Measurements from ENCODE around the gene CHST7.
A peak's percentile ranks its signal among the peaks of the same experiment; 100 is the strongest.

CHST7 gene

GRCh38 chrX:46582325-46582724, 8.8 kb downstream of the CHST7 start:
- H3K27me3 ChIP-seq: no peaks in the 10 kb centered on the region
- no peak overlapping the region for H3K27ac ChIP-seq

DNA sequence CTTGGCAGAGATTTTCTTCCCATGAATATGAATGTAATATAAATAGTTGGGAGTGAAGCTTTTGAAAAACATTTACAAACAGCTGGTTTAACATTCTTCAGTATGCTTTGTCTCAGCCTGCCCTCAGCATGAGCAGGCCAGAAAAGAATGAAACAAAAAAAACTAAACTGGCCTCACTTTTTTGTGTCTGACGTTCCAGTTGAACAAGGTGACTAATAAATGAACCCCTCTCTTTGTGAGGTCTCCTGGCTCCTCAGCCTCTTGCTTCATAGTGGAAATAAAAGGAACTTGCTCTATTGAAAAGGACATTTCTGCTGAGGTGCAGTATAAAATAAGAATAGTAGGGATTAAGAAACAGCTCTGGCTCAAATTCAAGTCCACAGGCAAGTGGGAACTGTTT, 9.4 kb downstream of the CHST7 start:
- Histone ChIP-seq H3K27ac (no peak overlapping the region), H3K36me3 (no peaks in the 10 kb centered on the region), H3K4me1 (ENCODE audit: control insufficient read depth in 1 of 2, insufficient read depth in 1 of 2, low read depth in 1 of 2, low read length in 1 of 2) (peaks cover 3 to 4% of the 10 kb centered on the region in 2 experiments), H3K9me3 (no peaks in the 10 kb centered on the region), H3K27me3 (no peaks in the 10 kb centered on the region), H3K4me3 (ENCODE audit: low read depth in 1 of 2, low read length in 1 of 2) (no peak overlapping the region)
- TF ChIP-seq CTCF (IDR thresholded peaks at IDR 0.05): no peak

More at GRCh38 chrX:46582325-46582724, 8.8 kb downstream of the CHST7 start:
- Histone ChIP-seq H3K4me3 (ENCODE audit: low read depth in 1 of 2, low read length in 1 of 2) (no peak overlapping the region), H3K36me3 (no peaks in the 10 kb centered on the region), H3K9me3 (no peaks in the 10 kb centered on the region), H3K4me1 (ENCODE audit: control insufficient read depth in 1 of 2, insufficient read depth in 1 of 2, low read depth in 1 of 2, low read length in 1 of 2) (no peaks in the 10 kb centered on the region)
- TF ChIP-seq CTCF (IDR thresholded peaks at IDR 0.05): no peak

GRCh38 chrX:46584736-46585135, 11.2 kb downstream of the CHST7 start:
- H3K4me3 ChIP-seq (ENCODE audit: low read depth in 1 of 2, low read length in 1 of 2): no peak overlapping the region
- H3K27me3 ChIP-seq: no peaks in the 10 kb centered on the region
- no peak overlapping the region for H3K27ac ChIP-seq
- H3K9me3 ChIP-seq: no peaks in the 10 kb centered on the region
- peaks cover 9 to 10% of the 10 kb centered on the region in 2 experiments for H3K4me1 ChIP-seq (ENCODE audit: control insufficient read depth in 1 of 2, insufficient read depth in 1 of 2, low read depth in 1 of 2, low read length in 1 of 2)
- TF ChIP-seq CTCF (IDR thresholded peaks at IDR 0.05): no peak
- H3K36me3 ChIP-seq: no peaks in the 10 kb centered on the region

DNA sequence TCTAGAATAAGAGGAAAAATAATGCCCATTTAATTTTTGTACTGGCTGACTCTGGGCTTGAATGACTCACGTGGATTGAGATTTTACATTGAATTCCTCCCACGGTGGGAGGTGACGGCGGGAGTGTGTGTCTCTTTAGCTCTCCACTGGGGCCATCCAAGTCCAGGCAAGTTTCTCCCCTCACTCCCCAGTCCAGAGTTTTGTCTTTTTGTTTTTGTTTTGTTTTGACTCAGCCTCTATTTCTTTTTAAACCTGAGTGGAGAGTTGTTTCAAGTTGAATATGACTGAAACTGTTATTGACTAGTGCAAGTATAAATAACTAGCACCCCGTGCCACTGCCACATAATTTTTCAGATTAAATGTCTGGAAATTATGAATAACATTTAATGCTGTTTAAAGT, 13.6 kb downstream of the CHST7 start:
- H3K27me3 ChIP-seq: no peaks in the 10 kb centered on the region
- H3K4me1 ChIP-seq (ENCODE audit: control insufficient read depth in 1 of 2, insufficient read depth in 1 of 2, low read depth in 1 of 2, low read length in 1 of 2): peaks cover 9 to 10% of the 10 kb centered on the region in 2 experiments
- H3K27ac ChIP-seq: peak overlapping the region; percentile 71
- no peak overlapping the region for H3K4me3 ChIP-seq (ENCODE audit: low read depth in 1 of 2, low read length in 1 of 2)
- TF ChIP-seq CTCF (IDR thresholded peaks at IDR 0.05): no peak
- no peaks in the 10 kb centered on the region for H3K36me3 ChIP-seq
- no peaks in the 10 kb centered on the region for H3K9me3 ChIP-seq

- H3K27me3 ChIP-seq: no peaks in the 10 kb centered on the region
- H3K4me3 ChIP-seq (ENCODE audit: low read depth in 1 of 2, low read length in 1 of 2): no peak overlapping the region
- H3K27ac ChIP-seq: peak overlapping the region; percentile 71
- H3K4me1 ChIP-seq (ENCODE audit: control insufficient read depth in 1 of 2, insufficient read depth in 1 of 2, low read depth in 1 of 2, low read length in 1 of 2): peaks cover 9 to 10% of the 10 kb centered on the region in 2 experiments
- no peaks in the 10 kb centered on the region for H3K9me3 ChIP-seq
- no peaks in the 10 kb centered on the region for H3K36me3 ChIP-seq
- TF ChIP-seq CTCF (IDR thresholded peaks at IDR 0.05): no peak
These were observed 14.2 kb downstream of the CHST7 start for GRCh38 chrX:46587753-46588171.

DNA sequence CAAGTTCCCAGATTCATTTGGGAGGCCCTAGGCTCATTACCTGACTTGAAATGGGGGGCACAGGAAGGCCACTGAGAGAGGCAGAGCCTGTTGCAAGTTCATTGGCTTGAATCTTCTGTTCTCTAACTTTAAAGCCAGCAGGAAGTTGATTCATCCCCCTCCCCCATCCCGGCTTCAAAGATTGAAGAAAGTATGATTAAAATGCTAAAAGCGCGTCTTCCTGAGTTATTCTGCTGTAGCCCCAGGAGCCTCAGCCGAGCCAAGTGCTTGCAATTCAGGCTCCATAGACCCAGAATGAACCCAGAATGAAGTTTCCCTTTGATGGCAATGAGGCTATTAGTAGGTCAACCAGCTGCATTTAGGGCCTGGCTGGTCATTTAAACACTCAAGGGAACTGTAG, 14.7 kb downstream of the CHST7 start:
- no peaks in the 10 kb centered on the region for H3K9me3 ChIP-seq
- H3K27ac ChIP-seq: peak overlapping the region; percentile 71
- peaks cover 9 to 10% of the 10 kb centered on the region in 2 experiments for H3K4me1 ChIP-seq (ENCODE audit: control insufficient read depth in 1 of 2, insufficient read depth in 1 of 2, low read depth in 1 of 2, low read length in 1 of 2)
- no peaks in the 10 kb centered on the region for H3K27me3 ChIP-seq
- H3K36me3 ChIP-seq: no peaks in the 10 kb centered on the region
- no peak for TF ChIP-seq CTCF (IDR thresholded peaks at IDR 0.05)
- H3K4me3 ChIP-seq (ENCODE audit: low read depth in 1 of 2, low read length in 1 of 2): no peak overlapping the region
